HepG2 (cell line): ENCODE measurements around the gene MARVELD3. TPM values are rescaled to one million over a fixed set of nuclear protein-coding genes. Genes with fewer than 3 reads are reported as not detected.

Experiments
- ATAC-seq: fragments of 200-7000 bp; cut with Tn5 transposase; 3 replicates; pipeline ENCODE4 v1.9.1; 2020; ENCODE audit warnings: mild to moderate bottlenecking, moderate library complexity
- BruUV-seq: library from RNA; stranded (reverse); fragments of 400-500 nt; replicated peaks from 2 replicates; lab custom pipeline; 2021; lab: Mats Ljungman, UMichigan
- CTCF ChIA-PET: fragments of 300-600 bp; formaldehyde crosslinking; extraction: SDS; loops from one replicate; lab custom pipeline; 2021; ENCODE audit warnings: low total read pairs, inconsistent platforms, low intra/inter-chr PET ratio; lab: Yijun Ruan, JAX
- POLR2A ChIA-PET: fragments of 350-600 bp; sonication (Branson Sonifier 250); formaldehyde crosslinking; loops from one replicate; lab custom pipeline; 2020; ENCODE audit warnings: antibody characterized with exemption, inconsistent platforms; lab: Yijun Ruan, JAX
- DNase-seq: peaks from one replicate; pipeline ENCODE4 v3.0.0-alpha.2; 2015; ENCODE audit warnings: low spot score
- FAIRE-seq: peaks from 3 replicates; lab custom pipeline; 2011; peaks lifted over from hg19 to GRCh38; lab: Jason Lieb, UNC
- H2AFZ ChIP-seq: one replicate; pipeline ENCODE4 v1.6.1; 2011; ENCODE audit warnings: low read length, inconsistent platforms
- H3K27ac ChIP-seq: fragments of 300-600 bp; 3 replicates; pipeline ENCODE4 v1.8.0; 2011; ENCODE audit warnings: mixed run types, mild to moderate bottlenecking, mixed read lengths, low read length, inconsistent platforms; ENCODE audit not compliant: insufficient read depth; ENCODE audit errors: extremely low read length
- H3K27me3 ChIP-seq, 2 experiments: fragments of 200-600 bp in 1 of 2; 2 replicates in 1 of 2; 3 replicates in 1 of 2; pipeline versions ENCODE4 v1.6.0 to v1.8.0; 2011; ENCODE audit warnings: low read length in 2 of 2, mild to moderate bottlenecking in 2 of 2, moderate library complexity in 2 of 2, inconsistent platforms in 1 of 2; ENCODE audit not compliant: insufficient read depth in 2 of 2, control insufficient read depth in 1 of 2
- H3K36me3 ChIP-seq, 2 experiments: fragments of 200-600 bp in 1 of 2; replicated peaks in 1 of 2; 2 replicates in 1 of 2; 3 replicates in 1 of 2; pipeline versions ENCODE4 v1.5.1 to v1.8.0; 2011; ENCODE audit warnings: low read length in 2 of 2, inconsistent platforms in 1 of 2; ENCODE audit not compliant: insufficient read depth in 2 of 2, control insufficient read depth in 1 of 2
- H3K4me1 ChIP-seq: 2 replicates; pipeline ENCODE4 v1.5.1; 2012; ENCODE audit warnings: low read length, inconsistent platforms; ENCODE audit not compliant: insufficient read depth
- H3K4me2 ChIP-seq: 2 replicates; pipeline ENCODE4 v1.6.0; 2011; ENCODE audit warnings: low read depth, low read length, inconsistent platforms
- H3K4me3 ChIP-seq, 3 experiments: fragments of 200-600 bp in 1 of 3; sonication (generic), shearing (Covaris generic) in 1 of 3; replicated peaks in 1 of 3; 2 replicates each; pipeline ENCODE4 v1.5.1; 2011 to 2016; ENCODE audit warnings: low read length in 3 of 3, inconsistent platforms in 2 of 3, low read depth in 2 of 3, mild to moderate bottlenecking in 2 of 3, control low read depth in 1 of 3, mixed read lengths in 1 of 3; ENCODE audit not compliant: insufficient read depth in 1 of 3
- H3K79me2 ChIP-seq: one replicate; pipeline ENCODE4 v1.6.1; 2011; ENCODE audit warnings: low read length, inconsistent platforms; ENCODE audit not compliant: insufficient read depth
- H3K9ac ChIP-seq: 2 replicates; pipeline ENCODE4 v1.6.0; 2011; ENCODE audit warnings: mild to moderate bottlenecking, low read depth, low read length, inconsistent platforms; ENCODE audit not compliant: insufficient read depth
- H3K9me3 ChIP-seq: 2 replicates; pipeline ENCODE4 v1.5.1; 2012; ENCODE audit warnings: mild to moderate bottlenecking, low read length
- H4K20me1 ChIP-seq: 2 replicates; pipeline ENCODE4 v1.6.0; 2011; ENCODE audit warnings: inconsistent platforms, mild to moderate bottlenecking, low read length, moderate library complexity; ENCODE audit not compliant: insufficient read depth
- CSRNP1 ChIP-seq: sonication (generic); formaldehyde crosslinking; IDR thresholded peaks from 2 replicates; pipeline ENCODE4 v1.8.1; 2023; ENCODE audit warnings: mild to moderate bottlenecking, missing genetic modification reagents
- CTCF ChIP-seq: sonication (generic); formaldehyde crosslinking; IDR thresholded peaks from 2 replicates; pipeline ENCODE4 v1.5.0; 2020; ENCODE audit warnings: mild to moderate bottlenecking, missing genetic modification reagents, moderate library complexity
- RAD21 ChIP-seq: fragments of 450-650 bp; formaldehyde crosslinking; IDR thresholded peaks from 2 replicates; pipeline ENCODE4 v1.5.0; 2020; ENCODE audit warnings: mild to moderate bottlenecking
- RORA ChIP-seq: sonication (generic); formaldehyde crosslinking; IDR thresholded peaks from 2 replicates; pipeline ENCODE4 v1.5.0; 2020; ENCODE audit warnings: mild to moderate bottlenecking, missing genetic modification reagents, moderate library complexity
- SMC3 ChIP-seq: IDR thresholded peaks from 2 replicates; pipeline ENCODE4 v1.6.1; 2011; ENCODE audit warnings: low read length, improper control_type of control experiment
- STAG1 ChIP-seq: sonication (generic); formaldehyde crosslinking; IDR thresholded peaks from 2 replicates; pipeline ENCODE4 v1.4.0; 2020; ENCODE audit warnings: missing genetic modification reagents
- XRCC5 ChIP-seq: fragments of 200-400 bp; formaldehyde crosslinking; optimal IDR thresholded peaks from 2 replicates; pipeline ENCODE3; 2017; ENCODE audit warnings: mild to moderate bottlenecking, low read length
- ZNF382 ChIP-seq: sonication (generic); formaldehyde crosslinking; IDR thresholded peaks from 2 replicates; pipeline ENCODE4 v1.5.0; 2020; ENCODE audit warnings: missing genetic modification reagents, mild to moderate bottlenecking, borderline replicate concordance
- ZNF605 ChIP-seq: sonication (generic); formaldehyde crosslinking; IDR thresholded peaks from 2 replicates; pipeline ENCODE4 v1.8.0; 2022; ENCODE audit warnings: mild to moderate bottlenecking, missing genetic modification reagents
- ZNF616 ChIP-seq: sonication (generic); formaldehyde crosslinking; IDR thresholded peaks from 2 replicates; pipeline ENCODE4 v1.5.0; 2020; ENCODE audit warnings: low read depth, mild to moderate bottlenecking, missing genetic modification reagents
- WGBS: methylation state at CpG from one replicate; pipeline ENCODE4 v1.1.6; 2017; ENCODE audit warnings: low lambda C conversion rate; 5-methylcytosine and 5-hydroxymethylcytosine counted together
- in situ Hi-C: cut with HindIII; loops from 2 replicates; pipeline ENCODE4 v1.10.0; 2017; ENCODE audit warnings: low pct_unique_long_range_greater_than_20kb; ENCODE audit not compliant: extremely low pct_ligation_motif_present
- intact Hi-C: fragments of 100-400 bp; cut with micrococcal nuclease; formaldehyde crosslinking; loops from one replicate; pipeline ENCODE4 v1.10.0; 2022; ENCODE audit not compliant: unreplicated experiment
- polyA plus RNA-seq, 8 experiments: library from polyadenylated mRNA; depleted of rRNA in 3 of 8; stranded (reverse) in 7 of 8; unstranded in 1 of 8; fragments of >200 nt; fragmentation: Illumina TruSeq in 4 of 8; extraction: Trizol in 4 of 8; gene quantifications; 2 replicates each; pipeline versions ENCODE4 v1.2.1 to v1.2.3, GENCODE V29; 2011 to 2016; ENCODE audit warnings: low read depth in 4 of 8, missing spikeins in 1 of 8, mixed read lengths in 1 of 8; ENCODE audit not compliant: insufficient read depth in 1 of 8
- total RNA-seq, 5 experiments: library from RNA; depleted of rRNA; stranded (reverse); fragments of >200 nt; fragmentation: Illumina TruSeq; extraction: Trizol; gene quantifications; 2 replicates each; pipeline ENCODE4 v1.2.3, GENCODE V29; 2016; ENCODE audit warnings: low read depth in 1 of 5
- TF ChIP-seq, protein P1 (sequence below): sonication (generic); formaldehyde crosslinking; IDR thresholded peaks from 2 replicates; pipeline ENCODE4 v1.8.1; 2023; ENCODE audit warnings: mild to moderate bottlenecking, moderate library complexity, missing genetic modification reagents
- TF ChIP-seq, protein P2 (sequence below): sonication (generic); formaldehyde crosslinking; conservative IDR thresholded peaks from 2 replicates; pipeline ENCODE4 v1.8.1; 2023; ENCODE audit warnings: missing genetic modification reagents

The MARVELD3 gene
- total and polyA plus RNA-seq, 2 of the 13 experiments (the other 11 are each of a cell fraction or from before 2014, with no cell fraction given), result 4.8 to 5.6 TPM

DNA sequence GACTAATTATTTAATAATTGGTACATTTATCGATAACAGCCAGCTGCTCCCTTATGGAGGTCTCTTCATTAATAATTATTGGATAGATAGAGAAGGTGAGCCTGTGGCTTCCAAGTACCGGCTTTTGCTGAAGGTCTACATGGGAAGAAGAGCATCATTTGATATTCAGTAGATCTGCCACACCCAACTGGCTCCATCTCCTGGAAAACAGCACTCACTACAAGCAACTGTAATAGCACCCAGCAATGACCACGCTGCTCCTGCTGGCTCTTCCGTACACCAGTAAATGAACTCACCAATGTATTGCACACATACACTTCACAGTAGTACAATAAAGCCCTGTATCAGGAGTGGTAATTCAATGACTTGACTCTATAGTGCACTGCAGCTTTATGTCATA lies 19.5 kb downstream of the MARVELD3 start:
- no TSS peak for BruUV-seq
- peak; percentile 90 for ATAC-seq
- Histone ChIP-seq H3K79me2 (no peaks in the 10 kb centered on the region), H3K4me1 (no peaks in the 10 kb centered on the region), H4K20me1 (peaks cover 4% of the 10 kb centered on the region; the same call in 1 of the 2 replicates), H3K9ac (no peak overlapping the region), H3K36me3 (peaks cover 6 to 27% of the 10 kb centered on the region in 2 experiments; a peak in 3 of 5 replicates), H3K4me3 (no peak overlapping the region), H3K9me3 (no peaks in the 10 kb centered on the region), H3K4me2 (no peak overlapping the region), H2AFZ (no peak overlapping the region), H3K27ac (no peak overlapping the region), H3K27me3 (no peaks in the 10 kb centered on the region)
- CTCF ChIA-PET, result interaction anchor here (0.9 to 1.7 kb wide), 7 partner anchors 19 to 233 kb away, joined by 3 to 8 read pairs (median 4); partner anchors contain the start of gene MARVELD3
- peak; percentile 67 for DNase-seq
- intact Hi-C loops, result loop anchor here (1.0 to 2.0 kb wide), 3 partner anchors 21 to 80 kb away; no protein-coding TSS in a partner anchor
- FAIRE-seq, result peak; percentile 96
- 65% methylated on average over 4 of the region's 4 CpGs for WGBS
- in situ Hi-C loops, result no loop called here
- POLR2A ChIA-PET, result no interaction called here
- TF ChIP-seq XRCC5 (peak; percentile 63), SMC3 (peak; percentile 89), CTCF (CRISPR knock-in tag) (peak; percentile 83), STAG1 (CRISPR knock-in tag) (peak; percentile 80), ZNF605 (CRISPR knock-in tag) (no peak), RAD21 (peak; percentile 78), ZNF382 (no peak), RORA (CRISPR knock-in tag) (no peak), ZNF616 (CRISPR knock-in tag) (no peak), CSRNP1 (CRISPR knock-in tag) (no peak)
- TF ChIP-seq, protein P1, sequence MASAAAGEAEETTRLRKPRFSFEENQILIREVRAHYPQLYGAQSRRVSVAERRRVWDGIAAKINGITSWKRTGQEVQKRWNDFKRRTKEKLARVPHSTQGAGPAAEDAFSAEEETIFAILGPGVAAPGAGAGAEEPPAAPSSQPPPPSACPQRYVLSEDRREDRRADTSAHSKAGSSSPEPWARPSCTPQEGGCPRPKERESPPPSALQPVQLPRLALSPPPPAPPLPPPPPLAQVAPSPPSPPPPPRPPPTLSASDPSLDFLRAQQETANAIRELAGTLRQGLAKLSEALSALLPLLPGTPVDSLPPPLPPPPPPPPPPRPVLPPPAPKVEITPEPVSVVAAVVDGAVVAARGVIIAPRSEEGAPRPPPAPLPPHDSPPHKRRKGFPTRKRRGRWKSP (CRISPR knock-in tag), result 0 out of 2 replicates have a peak, but pooled peaks have one; percentile 31
- TF ChIP-seq, protein P2, sequence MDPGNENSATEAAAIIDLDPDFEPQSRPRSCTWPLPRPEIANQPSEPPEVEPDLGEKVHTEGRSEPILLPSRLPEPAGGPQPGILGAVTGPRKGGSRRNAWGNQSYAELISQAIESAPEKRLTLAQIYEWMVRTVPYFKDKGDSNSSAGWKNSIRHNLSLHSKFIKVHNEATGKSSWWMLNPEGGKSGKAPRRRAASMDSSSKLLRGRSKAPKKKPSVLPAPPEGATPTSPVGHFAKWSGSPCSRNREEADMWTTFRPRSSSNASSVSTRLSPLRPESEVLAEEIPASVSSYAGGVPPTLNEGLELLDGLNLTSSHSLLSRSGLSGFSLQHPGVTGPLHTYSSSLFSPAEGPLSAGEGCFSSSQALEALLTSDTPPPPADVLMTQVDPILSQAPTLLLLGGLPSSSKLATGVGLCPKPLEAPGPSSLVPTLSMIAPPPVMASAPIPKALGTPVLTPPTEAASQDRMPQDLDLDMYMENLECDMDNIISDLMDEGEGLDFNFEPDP (CRISPR knock-in tag), result no peak
